Neuronal stem cell (in vitro differentiated cells): ENCODE results near the gene UTF1.

ENCODE experiments used
- DNase-seq: peaks from one replicate; pipeline ENCODE4 v3.0.0-alpha.2; 2013; ENCODE audit warnings: low spot score
- H2AFZ ChIP-seq: one replicate; pipeline ENCODE4 v1.6.1; 2013; ENCODE audit warnings: mild to moderate bottlenecking, low read length, inconsistent platforms
- H2AK5ac ChIP-seq: 2 replicates; pipeline ENCODE4 v1.6.1; 2013; ENCODE audit warnings: low read depth, mild to moderate bottlenecking, inconsistent platforms, low read length, moderate library complexity, mixed read lengths
- H2BK120ac ChIP-seq: 2 replicates; pipeline ENCODE4 v1.6.1; 2013; ENCODE audit warnings: low read depth, mild to moderate bottlenecking, inconsistent platforms, low read length, moderate library complexity, mixed read lengths
- H2BK12ac ChIP-seq: one replicate; pipeline ENCODE4 v1.6.1; 2013; ENCODE audit warnings: low read length, inconsistent platforms
- H2BK15ac ChIP-seq: 2 replicates; pipeline ENCODE4 v1.6.1; 2013; ENCODE audit warnings: mild to moderate bottlenecking, low read length, inconsistent platforms, mixed read lengths
- H2BK5ac ChIP-seq: one replicate; pipeline ENCODE4 v1.6.1; 2013; ENCODE audit warnings: inconsistent platforms, mild to moderate bottlenecking, low read length, moderate library complexity
- H3K14ac ChIP-seq: one replicate; pipeline ENCODE4 v1.6.1; 2013; ENCODE audit warnings: low read length, inconsistent platforms
- H3K18ac ChIP-seq: 2 replicates; pipeline ENCODE4 v1.6.1; 2013; ENCODE audit warnings: low read length, inconsistent platforms
- H3K23ac ChIP-seq: 2 replicates; pipeline ENCODE4 v1.6.1; 2013; ENCODE audit warnings: low read depth, mild to moderate bottlenecking, mixed read lengths, low read length, inconsistent platforms; ENCODE audit not compliant: poor library complexity
- H3K27ac ChIP-seq: replicated peaks from 3 replicates; pipeline ENCODE4 v1.5.1; 2013; ENCODE audit warnings: low read length, inconsistent platforms
- H3K27me3 ChIP-seq, 3 experiments: 2 replicates each; pipeline ENCODE4 v1.6.1; 2013; ENCODE audit warnings: low read length in 3 of 3, mild to moderate bottlenecking in 2 of 3, inconsistent platforms in 1 of 3, low read depth in 1 of 3, mixed read lengths in 1 of 3, moderate library complexity in 1 of 3; ENCODE audit not compliant: control insufficient read depth in 3 of 3, insufficient read depth in 3 of 3
- H3K36me3 ChIP-seq, 2 donors: replicated peaks in 1 of 2; 2 replicates each; pipeline ENCODE4 v1.6.1; 2013; ENCODE audit warnings: low read length in 2 of 2; ENCODE audit not compliant: control insufficient read depth in 2 of 2, insufficient read depth in 2 of 2
- H3K4ac ChIP-seq: 2 replicates; pipeline ENCODE4 v1.6.1; 2013; ENCODE audit warnings: inconsistent platforms, mild to moderate bottlenecking, low read length, moderate library complexity
- H3K4me1 ChIP-seq, 2 donors: 1 replicate in 1 of 2; 2 replicates in 1 of 2; pipeline ENCODE4 v1.6.1; 2013; ENCODE audit warnings: low read length in 2 of 2, low read depth in 1 of 2; ENCODE audit not compliant: control insufficient read depth in 2 of 2, insufficient read depth in 1 of 2
- H3K4me2 ChIP-seq: one replicate; pipeline ENCODE4 v1.6.1; 2013; ENCODE audit warnings: mild to moderate bottlenecking, low read length, inconsistent platforms; ENCODE audit not compliant: insufficient read depth, poor library complexity, severe bottlenecking
- H3K4me3 ChIP-seq, 2 donors: 2 replicates each; pipeline ENCODE4 v1.5.1; 2013; ENCODE audit warnings: low read length in 2 of 2, mild to moderate bottlenecking in 2 of 2, inconsistent platforms in 1 of 2, moderate library complexity in 1 of 2
- H3K79me1 ChIP-seq: one replicate; pipeline ENCODE4 v1.6.1; 2013; ENCODE audit warnings: low read depth, mild to moderate bottlenecking, inconsistent platforms, low read length, moderate library complexity
- H3K9ac ChIP-seq: one replicate; pipeline ENCODE4 v1.6.1; 2013; ENCODE audit warnings: mild to moderate bottlenecking, low read depth, low read length, inconsistent platforms; ENCODE audit not compliant: poor library complexity
- H3K9me3 ChIP-seq, 2 donors: replicated peaks in 1 of 2; 2 replicates each; pipeline versions ENCODE3 to v1.6.1; 2013; ENCODE audit warnings: low read length in 2 of 2, mild to moderate bottlenecking in 2 of 2, inconsistent platforms in 1 of 2, low read depth in 1 of 2, mixed read lengths in 1 of 2, moderate library complexity in 1 of 2; ENCODE audit not compliant: control insufficient read depth in 2 of 2, insufficient read depth in 1 of 2
- H4K8ac ChIP-seq: one replicate; pipeline ENCODE4 v1.6.1; 2013; ENCODE audit warnings: low read depth, mild to moderate bottlenecking, inconsistent platforms, low read length, moderate library complexity
- H4K91ac ChIP-seq: one replicate; pipeline ENCODE4 v1.6.1; 2013; ENCODE audit warnings: low read length, low read depth, mild to moderate bottlenecking, inconsistent platforms; ENCODE audit not compliant: poor library complexity
- WGBS, 2 donors: extraction: QIAGEN DNeasy Blood & Tissue Kit; methylation state at CpG; one replicate each; pipeline ENCODE4 v1.1.7; 2013; ENCODE audit warnings: missing lambda C conversion rate in 2 of 2, mixed read lengths in 1 of 2; ENCODE audit not compliant: insufficient read length in 2 of 2, insufficient replicate concordance in 1 of 2; ENCODE audit errors: extremely low coverage in 2 of 2; 5-methylcytosine and 5-hydroxymethylcytosine counted together

Gene UTF1

GRCh38 chr10:133209641-133210040, 20.4 kb upstream of the UTF1 start:
- peak overlapping the region; percentile 74 for H2AK5ac ChIP-seq
- WGBS, 2 donors = no CpG with 5 or more reads among the region's 20 CpGs
- no peak overlapping the region for H2AFZ ChIP-seq
- H3K27me3 ChIP-seq = peaks cover 0 to 3% (median 0%) of the 10 kb centered on the region in 3 experiments
- H3K4ac ChIP-seq = no peak overlapping the region
- no peak overlapping the region for H2BK15ac ChIP-seq
- no peak overlapping the region for H3K4me2 ChIP-seq
- H3K9ac ChIP-seq = peak overlapping the region; percentile 54
- H3K9me3 ChIP-seq = peaks cover 0 to 5% of the 10 kb centered on the region in 2 donors
- H3K18ac ChIP-seq = peak overlapping the region; percentile 35
- no peak overlapping the region for H4K8ac ChIP-seq
- H3K4me3 ChIP-seq = peak overlapping the region in 1 of 2 donors; percentile 66
- peak overlapping the region; percentile 98 for H3K14ac ChIP-seq
- DNase-seq = no peak
- no peak overlapping the region for H4K91ac ChIP-seq
- H3K27ac ChIP-seq = no peak overlapping the region
- H2BK120ac ChIP-seq = no peak overlapping the region
- H3K36me3 ChIP-seq = peaks cover 0 to 7% of the 10 kb centered on the region in 2 donors
- peak overlapping the region; percentile 66 for H2BK12ac ChIP-seq
- no peak overlapping the region for H2BK5ac ChIP-seq
- no peaks in the 10 kb centered on the region for H3K4me1 ChIP-seq
- H3K79me1 ChIP-seq = peaks cover 1% of the 10 kb centered on the region
- H3K23ac ChIP-seq = peak overlapping the region; percentile 90

DNA sequence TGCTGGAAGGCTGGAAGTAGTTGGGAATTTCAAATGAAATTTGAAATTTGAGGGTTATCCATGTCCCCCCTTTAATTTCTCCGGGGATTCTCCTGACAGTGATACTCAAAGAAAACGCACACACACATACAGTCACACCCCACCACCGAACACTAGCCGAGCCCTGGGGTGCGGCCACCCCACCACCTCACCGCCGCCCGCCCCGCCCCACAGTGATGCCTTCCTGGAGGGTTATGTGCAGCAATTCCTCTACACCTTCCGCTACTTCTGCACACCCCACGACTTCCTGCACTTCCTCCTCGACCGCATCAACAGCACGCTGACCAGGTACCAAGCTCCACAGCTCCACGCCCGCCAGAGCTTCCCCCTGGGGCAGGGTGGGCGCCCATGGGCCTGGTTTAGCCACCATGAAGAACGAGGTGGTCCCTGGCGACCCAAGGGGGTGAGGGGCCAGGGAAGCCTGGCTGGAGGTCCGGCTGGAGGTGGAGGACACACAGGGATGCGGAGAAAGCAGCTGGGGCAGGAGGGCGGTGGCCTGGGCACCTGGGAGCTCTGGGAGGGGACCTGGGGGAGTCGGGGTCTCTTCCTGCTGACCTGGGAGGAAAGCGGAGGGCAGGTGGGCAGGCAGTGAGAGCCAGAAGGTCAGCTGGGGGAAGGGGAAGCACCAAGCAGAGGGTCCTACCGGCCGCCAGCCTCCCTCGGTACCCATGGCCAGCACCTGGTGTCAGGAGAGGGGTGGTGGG, 19.4 kb upstream of the UTF1 start:
- H3K18ac ChIP-seq = peak overlapping the region; percentile 76
- no peak overlapping the region for H3K4me2 ChIP-seq
- peaks cover 0 to 6% (median 0%) of the 10 kb centered on the region in 3 experiments for H3K27me3 ChIP-seq
- H3K27ac ChIP-seq = no peak overlapping the region
- no peak overlapping the region for H2BK5ac ChIP-seq
- H2AFZ ChIP-seq = no peak overlapping the region
- H4K8ac ChIP-seq = no peak overlapping the region
- no peak overlapping the region for H2BK12ac ChIP-seq
- peaks cover 0 to 7% of the 10 kb centered on the region in 2 donors for H3K9me3 ChIP-seq
- H3K23ac ChIP-seq = no peak overlapping the region
- H2AK5ac ChIP-seq = no peak overlapping the region
- H3K4ac ChIP-seq = no peak overlapping the region
- H2BK15ac ChIP-seq = no peak overlapping the region
- no peak overlapping the region for H2BK120ac ChIP-seq
- H3K79me1 ChIP-seq = peaks cover 1% of the 10 kb centered on the region
- WGBS, 2 donors = no CpG with 5 or more reads among the region's 27 CpGs
- no peak overlapping the region for H3K14ac ChIP-seq
- H3K9ac ChIP-seq = no peak overlapping the region
- H3K4me1 ChIP-seq = no peaks in the 10 kb centered on the region
- H3K4me3 ChIP-seq = no peak overlapping the region
- H3K36me3 ChIP-seq = peaks cover 0 to 7% of the 10 kb centered on the region in 2 donors
- DNase-seq = no peak
- no peak overlapping the region for H4K91ac ChIP-seq

- Histone ChIP-seq H2BK120ac (no peak overlapping the region), H3K27me3 (peaks cover 0 to 6% (median 0%) of the 10 kb centered on the region in 3 experiments), H3K23ac (no peak overlapping the region), H2AK5ac (peak overlapping the region; percentile 32), H2BK5ac (no peak overlapping the region), H3K4ac (no peak overlapping the region), H4K8ac (no peak overlapping the region), H2BK15ac (no peak overlapping the region), H3K18ac (peak overlapping the region; percentile 76), H3K9me3 (peaks cover 0 to 9% of the 10 kb centered on the region in 2 donors), H3K14ac (no peak overlapping the region), H3K27ac (no peak overlapping the region), H3K4me3 (no peak overlapping the region), H3K4me2 (no peak overlapping the region), H3K36me3 (peaks cover 0 to 7% of the 10 kb centered on the region in 2 donors), H3K9ac (no peak overlapping the region), H2AFZ (no peak overlapping the region), H3K4me1 (no peaks in the 10 kb centered on the region), H4K91ac (no peak overlapping the region), H3K79me1 (peaks cover 1% of the 10 kb centered on the region), H2BK12ac (no peak overlapping the region)
- no peak for DNase-seq
- WGBS, 2 donors = no CpG with 5 or more reads among the region's 25 CpGs
Observed at GRCh38 chr10:133211141-133211830, 18.7 kb upstream of the UTF1 start.
